GM12864 (cell line): Measurements from ENCODE around the gene TPPP3.

ENCODE experiments used
- DNase-seq: peaks from one replicate; pipeline ENCODE4 v3.0.0-alpha.2; 2011; ENCODE audit warnings: low read depth
- H3K4me3 ChIP-seq: 2 replicates; pipeline ENCODE4 v1.5.1; 2011; ENCODE audit warnings: mild to moderate bottlenecking, low read depth, low read length, control low read depth
- CTCF ChIP-seq: IDR thresholded peaks from 2 replicates; pipeline ENCODE4 v1.5.1; 2011; ENCODE audit warnings: low read depth, mild to moderate bottlenecking, moderate library complexity, low read length, control low read depth, inconsistent platforms; ENCODE audit errors: missing control alignments

Gene TPPP3

GRCh38 chr16:67389911-67390815 lies 3.1 kb downstream of the TPPP3 start:
- DNase-seq, result no peak
- H3K4me3 ChIP-seq, result no peak overlapping the region
- no peak for TF ChIP-seq CTCF

GRCh38 chr16:67388591-67388990 lies 4.7 kb downstream of the TPPP3 start:
- no peak for DNase-seq
- no peak overlapping the region for H3K4me3 ChIP-seq
- TF ChIP-seq CTCF, result no peak

- DNase-seq, result no peak
- H3K4me3 ChIP-seq, result no peak overlapping the region
- TF ChIP-seq CTCF, result no peak
These were observed 5.1 kb downstream of the TPPP3 start for GRCh38 chr16:67388191-67388590.

GRCh38 chr16:67387479-67388079 lies 5.7 kb downstream of the TPPP3 start:
- DNase-seq, result no peak
- no peak overlapping the region for H3K4me3 ChIP-seq
- TF ChIP-seq CTCF, result no peak

GRCh38 chr16:67386861-67387455 lies 6.3 kb downstream of the TPPP3 start:
- no peak for DNase-seq
- no peak overlapping the region for H3K4me3 ChIP-seq
- TF ChIP-seq CTCF, result no peak

- TF ChIP-seq CTCF, result no peak
- H3K4me3 ChIP-seq, result no peak overlapping the region
- no peak for DNase-seq
These were observed 8.4 kb downstream of the TPPP3 start for GRCh38 chr16:67384778-67385510.
